Heart left ventricle (tissue), 16 donors: ENCODE results near the gene SAMD10. TPM values are rescaled to one million over a fixed set of nuclear protein-coding genes. Genes with fewer than 3 reads are reported as not detected.

Experiments
- ATAC-seq, 4 donors: fragments of 200-7000 bp; cut with Tn5 transposase; one replicate each; pipeline ENCODE4 v1.9.1; 2020 to 2022; ENCODE audit warnings: moderate library complexity in 4 of 4, mild to moderate bottlenecking in 3 of 4, moderate number of reproducible peaks in 1 of 4
- DNase-seq, 5 donors: peaks; one replicate each; pipeline ENCODE4 v3.0.0-alpha.2; 2020
- H3K27ac ChIP-seq, 12 donors: fragments of 200-600 bp; sonication (generic) in 4 of 12; one replicate each; pipeline versions ENCODE4 v1.5.0 to v1.8.0; 2016 to 2022; ENCODE audit warnings: mild to moderate bottlenecking in 2 of 12
- H3K27me3 ChIP-seq, 9 donors: fragments of 200-600 bp; sonication (generic) in 2 of 9; one replicate each; pipeline versions ENCODE4 v1.5.1 to v1.8.0; 2016 to 2022; ENCODE audit warnings: mild to moderate bottlenecking in 3 of 9
- H3K36me3 ChIP-seq, 9 donors: fragments of 200-600 bp; sonication (generic) in 2 of 9; one replicate each; pipeline versions ENCODE4 v1.5.0 to v1.8.0; 2018 to 2022; ENCODE audit warnings: mild to moderate bottlenecking in 2 of 9
- H3K4me1 ChIP-seq, 12 donors: fragments of 200-600 bp; sonication (generic) in 4 of 12; one replicate each; pipeline versions ENCODE4 v1.5.0 to v1.8.0; 2016 to 2022; ENCODE audit warnings: mild to moderate bottlenecking in 3 of 12
- H3K4me3 ChIP-seq, 12 donors: fragments of 200-600 bp; sonication (generic) in 4 of 12; one replicate each; pipeline versions ENCODE4 v1.5.0 to v1.8.0; 2017 to 2022; ENCODE audit warnings: mild to moderate bottlenecking in 9 of 12, moderate library complexity in 4 of 12
- H3K9me3 ChIP-seq, 12 donors: fragments of 200-600 bp; sonication (generic) in 4 of 12; one replicate each; pipeline versions ENCODE4 v1.5.0 to v1.8.0; 2016 to 2022; ENCODE audit warnings: mild to moderate bottlenecking in 1 of 12
- CTCF ChIP-seq, 12 donors: fragments of 200-600 bp; sonication (generic) in 4 of 12; IDR thresholded peaks; one replicate each; pipeline versions ENCODE4 v1.5.0 to v1.8.0; 2018 to 2022; ENCODE audit warnings: antibody characterized with exemption in 12 of 12, mild to moderate bottlenecking in 5 of 12
- POLR2A ChIP-seq, 2 donors: fragments of 450-650 bp; IDR thresholded peaks; one replicate each; pipeline ENCODE4 v1.6.1; 2017; ENCODE audit warnings: antibody characterized with exemption in 2 of 2, mild to moderate bottlenecking in 2 of 2, moderate library complexity in 2 of 2
- WGBS, 4 donors: extraction: QIAGEN DNeasy Blood & Tissue Kit in 2 of 4; methylation state at CpG; one replicate each; pipeline versions ENCODE4 v1.1.5 to v1.1.7; 2013 to 2018; 5-methylcytosine and 5-hydroxymethylcytosine counted together
- intact Hi-C, 10 donors: fragments of 100-400 bp; cut with DNase I; formaldehyde crosslinking; loops; one replicate each; pipeline versions ENCODE4 v1.11.1 to v1.14.2; 2022
- polyA plus RNA-seq, 2 donors: library from polyadenylated mRNA; stranded (reverse); fragments of 200-250 nt; gene quantifications; one replicate each; pipeline ENCODE4 v1.2.3, GENCODE V29; 2013
- total RNA-seq, 9 donors: library from RNA; depleted of rRNA in 2 of 9; stranded (reverse); fragments of >200 nt in 2 of 9; fragmentation: NEBNext Ultra II Directional in 3 of 9; extraction: Animal tissue kit (Norgen Biotek cat#: 25700) in 3 of 9; gene quantifications; one replicate each; pipeline versions ENCODE4 v1.1.0 to v1.2.4, GENCODE V29; 2016 to 2023
- donor health status: ischemic (EF 13 %, LVEDD 7.1; RV severe dilation, severe dysfunction).
- donor health status: healthy with polysubstance abuse.
- donor health status: DM: no; HTN: yes; CAD: no.
- donor health status: DM: no; HTN: no; CAD: no.
- donor health status: ischemic (EF 25% LVEDD 6.9; RV normal size, moderate dysfunction).
- donor health status: ischemic (EF 25% LVEDD 5.7; RV mildly dilated, moderate dysfunction).
- donor health status: healthy.
- donor health status: DM: yes; HTN: yes; CAD: no.
- donor health status: ischemic (EF 35%, LVEDD 5.7; RV mildly dilated, moderate dysfunction).
- donor health status: nonischemic (EF 11% LVEDD 7.7; RV severe dilation, severe dysfunction).
- donor health status: DM: yes; HTN: yes; CAD: no.
- donor health status: PGD.
- donor health status: ischemic (EF 29% LVEDD 5.4; RV normal size, mild dysfunction).
- donor health status: nonischemic (EF 23%, LVEDD 6.1; RV moderate dilation, normal function).

The SAMD10 gene
- total and polyA plus RNA-seq, 11 donors: 3.1 to 6.3 (median 4.7) TPM

- intact Hi-C loops: loop anchor here (5.0 to 10.0 kb wide), 10 partner anchors 56 to 474 kb away; partner anchors contain the start of genes PTK6 (in 3 of the 10), DNAJC5 (in 2 of the 10), EEF1A2 (in 1 of the 10) and TNFRSF6B (in 1 of the 10)
- peak overlapping the region in 3 of 12 donors; percentile 48 to 68 (median 50) for H3K27ac ChIP-seq
- ATAC-seq (no peak), DNase-seq (peak in 1 of 5 donors; percentile 3)
- peaks cover 0 to 16% (median 3%) of the 10 kb centered on the region in 9 donors for H3K36me3 ChIP-seq
- WGBS, 4 donors: 89 to 92% (median 90%) methylated on average over 5 of the region's 5 CpGs
- no peaks in the 10 kb centered on the region for H3K27me3 ChIP-seq
- no peak overlapping the region for H3K4me3 ChIP-seq
- H3K9me3 ChIP-seq: no peaks in the 10 kb centered on the region
- peaks cover 0 to 40% (median 30%) of the 10 kb centered on the region in 12 donors for H3K4me1 ChIP-seq
- TF ChIP-seq CTCF (IDR thresholded peaks at IDR 0.05) (no peak), POLR2A (IDR thresholded peaks at IDR 0.05) (no peak)
These were observed 8.6 kb downstream of the SAMD10 start for GRCh38 chr20:63970714-63971431.

DNA sequence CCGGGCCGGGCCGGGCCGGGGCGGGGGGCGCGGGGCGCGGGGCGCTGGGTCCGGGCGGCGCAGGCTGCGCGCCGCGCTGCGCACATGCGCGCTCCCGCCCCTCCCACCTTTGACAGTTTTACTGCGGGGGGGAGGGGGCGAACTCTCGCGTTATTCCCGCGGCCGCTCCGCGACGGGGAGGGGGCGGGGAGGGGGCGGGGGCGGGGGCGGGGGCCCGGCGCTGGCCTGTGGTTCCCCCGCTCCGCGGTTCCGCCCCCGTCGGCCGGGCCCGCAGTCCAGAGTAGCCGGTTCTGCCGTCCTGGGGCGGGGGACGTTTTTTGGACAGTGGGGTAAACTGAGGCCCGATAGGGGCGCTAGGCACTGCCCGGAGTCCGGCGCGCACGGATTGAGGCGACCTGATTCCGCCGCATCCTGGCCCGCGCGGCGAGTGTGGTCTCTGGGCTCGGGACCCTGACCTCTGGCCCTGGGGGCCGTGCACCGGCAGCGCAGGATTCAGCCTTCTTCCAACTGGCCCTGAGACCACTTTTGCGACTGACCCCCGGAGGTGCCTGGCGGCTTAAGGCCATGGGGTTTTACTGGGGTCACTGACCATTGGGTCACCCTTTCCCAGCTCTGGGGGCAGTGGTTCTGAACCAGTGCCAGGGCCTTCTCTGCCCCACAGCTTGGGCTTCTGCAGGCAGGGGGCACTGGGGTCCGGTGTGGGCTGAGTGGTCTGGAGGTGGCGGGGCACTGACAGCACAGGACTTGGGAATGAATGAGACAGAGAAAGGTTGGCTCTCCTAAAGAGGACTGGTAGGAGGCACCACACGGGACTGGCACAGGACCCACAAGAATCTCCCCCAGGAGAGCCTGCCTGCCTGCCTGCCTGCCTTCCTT, 9.4 kb downstream of the SAMD10 start, which contains the start of gene ZNF512B:
ZNF512B (minus strand) TSS at position 93 of the 876 bp plus-strand sequence. CDS start 1,980 bp downstream, outside the sequence.
- ATAC-seq (peak in 2 of 4 donors; percentile 38 to 44), DNase-seq (peak; percentile 69 to 83 (median 75))
- peaks cover 0 to 16% (median 3%) of the 10 kb centered on the region in 9 donors for H3K36me3 ChIP-seq
- peaks cover 0 to 40% (median 30%) of the 10 kb centered on the region in 12 donors for H3K4me1 ChIP-seq
- intact Hi-C loops: loop anchor here (5.0 to 10.0 kb wide), 10 partner anchors 55 to 473 kb away; partner anchors contain the start of genes PTK6 (in 3 of the 10), DNAJC5 (in 2 of the 10), EEF1A2 (in 1 of the 10) and TNFRSF6B (in 1 of the 10)
- peak within 1 kb of the TSS in 11 of 12 donors; percentile 29 to 86 (median 70) for H3K27ac ChIP-seq
- TF ChIP-seq CTCF (IDR thresholded peaks at IDR 0.05) (no peak), POLR2A (IDR thresholded peaks at IDR 0.05) (peak in 1 of 2 donors; percentile 19)
- H3K9me3 ChIP-seq: no peaks in the 10 kb centered on the region
- WGBS, 4 donors: 4 to 29% (median 7%) methylated on average over 7 to 64 of the region's 73 CpGs
- H3K27me3 ChIP-seq: no peaks in the 10 kb centered on the region
- peak within 1 kb of the TSS; percentile 31 to 91 (median 66) for H3K4me3 ChIP-seq

GRCh38 chr20:63968928-63969760, 10.3 kb downstream of the SAMD10 start:
- H3K4me3 ChIP-seq: peak overlapping the region; percentile 21 to 91 (median 66)
- 1 to 3% (median 2%) methylated on average over 15 to 70 of the region's 70 CpGs for WGBS, 4 donors
- H3K36me3 ChIP-seq: peaks cover 0 to 20% (median 7%) of the 10 kb centered on the region in 9 donors
- DNase-seq (peak; percentile 26 to 53 (median 42)), ATAC-seq (no peak)
- no peaks in the 10 kb centered on the region for H3K9me3 ChIP-seq
- H3K27me3 ChIP-seq: no peaks in the 10 kb centered on the region
- peaks cover 0 to 37% (median 29%) of the 10 kb centered on the region in 12 donors for H3K4me1 ChIP-seq
- no peak for TF ChIP-seq POLR2A (IDR thresholded peaks at IDR 0.05)
- TF ChIP-seq CTCF (IDR thresholded peaks at IDR 0.05): no peak
- H3K27ac ChIP-seq: peak overlapping the region in 11 of 12 donors; percentile 29 to 86 (median 68)
- intact Hi-C loops: no loop called here
